Activated CD4-positive, CD25-positive, alpha-beta regulatory T cell treated with anti-CD3 and anti-CD28 coated beads, Interleukin-2, amount 50 U/mL, for 16 hours (primary cell): Measurements from ENCODE around the gene RFLNA.

Source experiments
- DNase-seq: peaks from one replicate; pipeline ENCODE4 v3.0.0-alpha.2; 2020; ENCODE audit warnings: low read depth, low spot score

Gene RFLNA

GRCh38 chr12:124358572-124358971, 63.7 kb downstream of the RFLNA start:
- DNase-seq = no peak

DNA sequence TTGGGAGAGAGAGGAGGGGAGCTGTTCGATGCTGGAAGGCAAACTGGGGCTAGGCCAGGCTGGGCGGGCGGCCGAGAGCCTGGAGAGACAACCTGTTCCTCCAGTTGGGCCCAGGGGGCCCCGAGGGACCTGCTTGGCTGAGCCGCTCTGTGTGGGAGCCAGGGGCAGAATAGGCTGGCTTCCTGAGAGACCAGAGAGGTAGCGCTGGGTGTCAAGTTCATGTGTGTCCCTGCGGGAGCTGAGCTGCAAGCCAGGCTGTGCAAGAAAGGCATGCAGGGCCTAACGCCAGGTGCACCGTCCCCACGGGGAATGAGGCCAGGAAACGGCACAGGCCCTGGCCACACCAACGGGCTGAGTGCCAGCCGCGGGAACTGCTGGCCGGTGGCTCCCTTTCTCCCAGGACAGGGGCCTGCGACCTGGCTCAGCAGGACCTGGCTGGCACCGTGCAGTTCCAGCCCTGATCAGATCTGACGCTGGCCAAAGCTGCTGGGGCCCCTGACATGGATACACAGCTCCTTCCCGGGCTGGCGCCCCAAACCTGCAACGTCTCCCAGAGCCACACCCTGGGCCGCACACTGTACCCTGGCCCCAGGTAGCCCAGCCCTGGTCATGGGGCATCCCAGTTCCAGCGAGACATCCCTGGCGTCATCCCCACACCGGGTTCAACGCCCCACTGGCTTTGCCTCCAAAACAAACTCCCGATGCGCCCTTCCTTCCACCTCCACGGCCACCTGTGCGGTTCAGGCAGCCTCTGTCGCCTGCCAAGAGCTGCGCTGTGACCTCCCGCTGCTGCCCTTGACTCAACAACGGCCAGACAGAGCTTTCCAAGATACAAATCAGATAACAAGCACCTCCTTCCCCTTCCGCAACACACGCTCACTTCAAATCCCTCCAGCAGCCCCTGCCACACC, 65.0 kb downstream of the RFLNA start:
- DNase-seq = no peak

DNA sequence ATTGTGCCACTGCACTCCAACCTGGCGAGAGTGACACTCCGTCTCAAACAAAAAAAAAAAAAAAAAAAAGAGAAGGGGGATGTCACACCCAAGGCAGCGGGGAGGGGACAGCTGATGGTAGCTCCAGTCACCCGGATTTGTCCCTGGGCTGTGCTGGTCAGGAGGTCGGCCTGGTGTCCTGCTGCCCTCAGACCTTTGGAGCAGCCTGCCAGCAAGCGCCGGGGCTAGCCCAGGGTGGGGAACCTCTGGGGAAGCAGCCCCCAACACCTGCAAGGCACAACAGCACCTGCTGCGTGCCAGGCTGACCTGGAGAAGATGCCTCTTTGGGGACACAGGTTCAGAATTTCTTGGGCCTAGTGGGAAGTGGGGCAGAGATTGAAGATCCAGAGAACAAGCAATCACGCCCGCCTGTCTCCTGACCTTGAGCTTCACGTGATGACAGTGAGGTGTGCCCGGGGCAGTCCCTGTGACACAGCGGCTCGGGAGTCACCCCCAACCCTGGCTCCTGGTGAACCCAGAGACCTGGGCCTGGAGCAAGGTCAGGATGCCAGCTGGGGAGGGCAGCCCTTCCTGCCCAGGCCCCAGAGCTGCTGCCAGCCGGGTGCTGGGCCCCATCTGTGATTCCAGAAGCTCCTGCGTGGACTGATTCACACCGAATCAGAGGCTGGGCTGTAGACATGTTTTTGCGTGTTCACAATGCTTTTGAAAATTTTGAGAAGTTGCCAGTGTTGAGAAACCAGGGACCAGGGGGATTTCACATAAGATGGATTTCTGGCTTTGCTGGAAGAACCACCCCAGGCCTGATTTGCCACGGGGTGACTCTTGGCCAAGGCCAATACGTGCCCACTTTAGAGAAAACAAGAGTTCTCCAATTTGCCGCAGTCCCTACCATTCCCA, 66.4 kb downstream of the RFLNA start:
- DNase-seq = no peak

DNA sequence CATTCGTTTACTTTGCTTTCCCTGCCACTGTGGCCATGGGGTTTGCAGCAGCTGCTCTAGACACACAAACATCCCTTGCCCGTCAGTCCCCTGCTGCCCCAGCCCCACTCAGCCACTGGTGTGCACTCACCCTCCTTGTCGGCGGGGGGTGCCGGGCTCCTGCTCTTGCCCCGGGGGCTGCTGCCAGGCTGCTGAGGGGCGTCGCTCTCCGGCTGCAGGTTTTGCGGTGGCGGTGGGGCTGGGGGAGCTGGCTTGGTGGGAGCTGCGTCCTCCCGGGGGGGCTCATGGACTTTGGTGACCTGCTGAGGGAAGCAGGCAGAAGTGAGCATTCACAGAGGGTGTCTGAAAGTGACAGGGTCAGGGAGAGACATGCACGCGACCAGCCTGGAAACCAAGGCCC, 67.1 kb downstream of the RFLNA start:
- no peak for DNase-seq

- no peak for DNase-seq
Measured at GRCh38 chr12:124363353-124363965, 68.6 kb downstream of the RFLNA start.

DNA sequence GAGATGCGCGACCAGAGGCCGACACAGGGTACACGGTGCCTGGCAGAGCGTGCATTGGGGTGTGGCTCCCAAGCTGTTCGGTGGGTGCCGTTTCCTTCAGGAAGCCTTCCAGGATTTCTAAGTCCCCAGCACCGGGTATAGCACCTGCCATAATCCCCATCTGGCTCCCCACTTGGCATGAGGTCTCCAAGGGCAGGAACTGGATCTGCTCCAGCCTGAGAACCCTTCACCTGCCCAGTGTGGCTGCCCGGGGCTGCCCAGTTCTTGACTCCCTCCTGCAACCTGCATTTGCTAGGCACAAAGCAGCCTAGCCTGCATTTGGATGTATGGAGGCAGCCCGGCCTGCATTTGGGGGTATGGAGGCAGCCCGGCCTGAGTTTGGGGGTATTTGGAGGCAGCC, 69.7 kb downstream of the RFLNA start:
- DNase-seq = no peak
